MM.1S (cell line): Measurements from ENCODE around the gene NSUN3.

Experiments
- EZH2 ChIP-seq: fragments of 300-600 bp; sonication (generic); optimal IDR thresholded peaks from 2 replicates; pipeline ENCODE3; 2017; ENCODE audit warnings: low read depth, mild to moderate bottlenecking, antibody characterized with exemption, low read length, mixed read lengths
- EZH2phosphoT487 ChIP-seq: fragments of 300-600 bp; sonication (generic); IDR thresholded peaks from 2 replicates; pipeline ENCODE4 v1.6.1; 2018; ENCODE audit warnings: antibody characterized with exemption, low read length
- TF ChIP-seq, protein P1 (sequence below): fragments of 300-600 bp; sonication (generic); IDR thresholded peaks from 2 replicates; pipeline ENCODE4 v1.5.1; 2016; ENCODE audit warnings: antibody characterized with exemption, low read length, mixed read lengths

DNA sequence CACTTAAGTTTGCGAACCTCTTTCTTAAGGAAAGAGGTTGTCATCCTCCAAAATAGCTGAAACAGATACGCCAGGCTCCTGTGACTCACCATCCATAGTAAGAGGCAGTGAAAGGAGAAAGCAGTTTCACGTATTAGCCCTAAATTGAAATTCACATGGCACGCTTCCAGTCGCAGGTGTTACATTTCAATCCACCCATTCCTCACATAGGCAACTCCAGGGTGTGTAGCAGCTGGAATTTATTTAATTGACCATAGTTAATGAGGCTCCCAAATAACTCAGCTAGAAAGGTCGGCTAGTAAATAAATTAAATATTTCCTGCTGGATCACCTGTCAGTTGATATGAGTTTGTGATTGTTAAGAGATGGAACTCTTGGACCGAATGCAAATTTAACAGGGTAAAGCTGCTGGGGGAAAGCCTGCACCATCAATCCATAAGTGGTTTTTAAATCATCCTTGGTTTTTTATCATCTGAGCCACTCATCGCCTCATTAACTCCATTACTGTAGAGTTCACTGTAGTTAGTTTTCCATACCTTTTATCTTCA lies 19.6 kb downstream of the NSUN3 start:
- TF ChIP-seq EZH2 (no peak), EZH2phosphoT487 (no peak)
- TF ChIP-seq, protein P1, sequence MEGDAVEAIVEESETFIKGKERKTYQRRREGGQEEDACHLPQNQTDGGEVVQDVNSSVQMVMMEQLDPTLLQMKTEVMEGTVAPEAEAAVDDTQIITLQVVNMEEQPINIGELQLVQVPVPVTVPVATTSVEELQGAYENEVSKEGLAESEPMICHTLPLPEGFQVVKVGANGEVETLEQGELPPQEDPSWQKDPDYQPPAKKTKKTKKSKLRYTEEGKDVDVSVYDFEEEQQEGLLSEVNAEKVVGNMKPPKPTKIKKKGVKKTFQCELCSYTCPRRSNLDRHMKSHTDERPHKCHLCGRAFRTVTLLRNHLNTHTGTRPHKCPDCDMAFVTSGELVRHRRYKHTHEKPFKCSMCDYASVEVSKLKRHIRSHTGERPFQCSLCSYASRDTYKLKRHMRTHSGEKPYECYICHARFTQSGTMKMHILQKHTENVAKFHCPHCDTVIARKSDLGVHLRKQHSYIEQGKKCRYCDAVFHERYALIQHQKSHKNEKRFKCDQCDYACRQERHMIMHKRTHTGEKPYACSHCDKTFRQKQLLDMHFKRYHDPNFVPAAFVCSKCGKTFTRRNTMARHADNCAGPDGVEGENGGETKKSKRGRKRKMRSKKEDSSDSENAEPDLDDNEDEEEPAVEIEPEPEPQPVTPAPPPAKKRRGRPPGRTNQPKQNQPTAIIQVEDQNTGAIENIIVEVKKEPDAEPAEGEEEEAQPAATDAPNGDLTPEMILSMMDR, result no peak
